Kidney (tissue), 14 donors: ENCODE measurements around the gene USP3. TPM values are rescaled to one million over a fixed set of nuclear protein-coding genes. Genes with fewer than 3 reads are reported as not detected.
"Not testable (repeated sequence)": the region's sequence is repeated elsewhere in the genome, so short reads cannot be mapped to it uniquely, and the experiment has no call there.

ENCODE experiments used
- DNase-seq, 5 donors: peaks; one replicate each; pipeline ENCODE4 v3.0.0-alpha.2; 2013 to 2020
- FAIRE-seq: peaks from 2 replicates; lab custom pipeline; 2012; peaks lifted over from hg19 to GRCh38; lab: Jason Lieb, UNC
- H3K27ac ChIP-seq, 2 donors: one replicate each; pipeline ENCODE4 v1.7.0; 2013; ENCODE audit warnings: low read depth in 2 of 2, low read length in 2 of 2, inconsistent platforms in 1 of 2
- H3K27me3 ChIP-seq: one replicate; pipeline ENCODE4 v1.7.1; 2013; ENCODE audit warnings: low read length, inconsistent platforms; ENCODE audit not compliant: control insufficient read depth, insufficient read depth
- H3K36me3 ChIP-seq, 3 donors: one replicate each; pipeline versions ENCODE4 v1.7.0 to v1.7.1; 2013; ENCODE audit warnings: low read length in 3 of 3, control low read depth in 1 of 3, inconsistent platforms in 1 of 3; ENCODE audit not compliant: insufficient read depth in 3 of 3, control insufficient read depth in 2 of 3
- H3K4me1 ChIP-seq, 3 donors: one replicate each; pipeline versions ENCODE4 v1.7.0 to v1.7.1; 2013; ENCODE audit warnings: low read length in 3 of 3, inconsistent platforms in 1 of 3, low read depth in 1 of 3; ENCODE audit not compliant: control insufficient read depth in 2 of 3, insufficient read depth in 2 of 3
- H3K4me3 ChIP-seq, 3 donors: one replicate each; pipeline versions ENCODE4 v1.7.0 to v1.8.1; 2013; ENCODE audit warnings: low read length in 3 of 3, control low read depth in 1 of 3, inconsistent platforms in 1 of 3
- H3K9ac ChIP-seq, 3 donors: one replicate each; pipeline versions ENCODE4 v1.7.0 to v1.7.1; 2013; ENCODE audit warnings: low read length in 3 of 3, control low read depth in 1 of 3, inconsistent platforms in 1 of 3
- H3K9me3 ChIP-seq, 3 donors: one replicate each; pipeline versions ENCODE4 v1.7.0 to v1.7.1; 2013; ENCODE audit warnings: low read length in 3 of 3, control low read depth in 1 of 3, inconsistent platforms in 1 of 3; ENCODE audit not compliant: control insufficient read depth in 2 of 3, insufficient read depth in 1 of 3
- CTCF ChIP-seq: IDR thresholded peaks from 3 replicates; pipeline ENCODE4 v1.5.1; 2012; ENCODE audit warnings: mild to moderate bottlenecking, moderate library complexity, borderline replicate concordance; ENCODE audit not compliant: insufficient read depth; ENCODE audit errors: extremely low read depth
- intact Hi-C: fragments of 100-400 bp; cut with DNase I; formaldehyde crosslinking; loops from one replicate; pipeline ENCODE4 v1.11.1; 2022
- polyA plus RNA-seq: library from polyadenylated mRNA; stranded (reverse); fragments of 350-450 nt; fragmentation: Illumina TruSeq; extraction: RNeasy Lipid Tissue Mini Kit (QIAGEN cat#74804); gene quantifications from one replicate; pipeline ENCODE4 v1.2.3, GENCODE V29; 2014; ENCODE audit warnings: low read depth, low replicate concordance; ENCODE audit not compliant: insufficient read depth
- total RNA-seq: library from RNA; stranded (reverse); fragmentation: NEBNext Ultra II Directional; extraction: Animal tissue kit (Norgen Biotek cat#: 25700); gene quantifications from one replicate; pipeline ENCODE4 v1.2.1, GENCODE V29; 2021
- donor health status: control.
- donor health status: control.
- donor health status: control.
- donor health status: control.
- donor health status: control.
- donor health status: DM: yes; HTN: yes; CAD: no.
- donor health status: Normal renal cell carcinoma (clear cell type).

The USP3 gene
- total and polyA plus RNA-seq, 2 donors from 2014 or later = 25.2 to 72.5 TPM

DNA sequence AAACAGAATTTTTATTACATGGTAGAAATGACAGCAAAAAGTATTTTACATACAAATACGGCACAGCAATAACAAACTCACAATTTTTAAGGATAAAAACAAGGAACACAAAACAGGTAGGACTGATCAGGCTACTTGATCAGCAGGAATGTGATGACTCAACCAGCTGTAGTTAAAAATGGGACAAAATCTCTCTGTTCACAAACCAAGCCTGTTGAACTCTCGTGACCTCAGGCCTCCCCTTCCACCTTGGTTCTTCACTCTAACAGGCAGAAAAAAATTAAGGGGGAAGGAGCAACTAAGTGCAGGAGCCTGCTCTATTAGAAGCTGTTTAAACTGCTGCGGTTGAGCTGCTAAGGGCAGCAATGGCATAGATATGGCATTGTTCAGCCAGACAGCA, 111.5 kb downstream of the USP3 start:
- Histone ChIP-seq H3K4me3 (no peak overlapping the region), H3K27ac (peak overlapping the region in 1 of 2 donors; percentile 37), H3K9me3 (no peaks in the 10 kb centered on the region), H3K27me3 (no peaks in the 10 kb centered on the region), H3K9ac (no peak overlapping the region), H3K4me1 (peaks cover 3 to 26% (median 17%) of the 10 kb centered on the region in 3 donors), H3K36me3 (peaks cover 0 to 14% (median 4%) of the 10 kb centered on the region in 3 donors)
- FAIRE-seq = no peak
- TF ChIP-seq CTCF = no peak
- peak in 2 of 5 donors; percentile 27 to 40 for DNase-seq
- intact Hi-C loops = no loop called here

- Histone ChIP-seq H3K4me1 (peaks cover 0 to 14% (median 10%) of the 10 kb centered on the region in 3 donors), H3K36me3 (peaks cover 3 to 13% (median 4%) of the 10 kb centered on the region in 3 donors)
- H3K27me3 ChIP-seq, H3K27ac ChIP-seq, H3K4me3 ChIP-seq, FAIRE-seq, DNase-seq, H3K9ac ChIP-seq, intact Hi-C loops, H3K9me3 ChIP-seq: not testable (repeated sequence)
These were observed 112.8 kb downstream of the USP3 start for GRCh38 chr15:63617147-63617546.

GRCh38 chr15:63617627-63618026, 113.2 kb downstream of the USP3 start:
- H3K9me3 ChIP-seq, H3K9ac ChIP-seq, intact Hi-C loops, H3K27me3 ChIP-seq, H3K27ac ChIP-seq, H3K4me3 ChIP-seq, DNase-seq, FAIRE-seq: not testable (repeated sequence)
- Histone ChIP-seq H3K4me1 (peaks cover 0 to 10% (median 9%) of the 10 kb centered on the region in 3 donors), H3K36me3 (peaks cover 4 to 13% (median 9%) of the 10 kb centered on the region in 3 donors)

GRCh38 chr15:63620760-63621159, 116.4 kb downstream of the USP3 start:
- H3K4me1 ChIP-seq, H3K9ac ChIP-seq, H3K9me3 ChIP-seq, H3K27ac ChIP-seq, H3K27me3 ChIP-seq, H3K4me3 ChIP-seq, intact Hi-C loops, FAIRE-seq, DNase-seq: not testable (repeated sequence)
- peaks cover 7 to 23% (median 17%) of the 10 kb centered on the region in 3 donors for H3K36me3 ChIP-seq

GRCh38 chr15:63623232-63623969, 119.0 kb downstream of the USP3 start:
- H3K4me3 ChIP-seq = no peak overlapping the region
- H3K27ac ChIP-seq = no peak overlapping the region
- FAIRE-seq (no peak), DNase-seq (no peak)
- H3K9ac ChIP-seq = no peak overlapping the region
- peaks cover 8 to 25% (median 17%) of the 10 kb centered on the region in 3 donors for H3K36me3 ChIP-seq
- no peaks in the 10 kb centered on the region for H3K9me3 ChIP-seq
- no peaks in the 10 kb centered on the region for H3K27me3 ChIP-seq
- no peak for TF ChIP-seq CTCF
- intact Hi-C loops = no loop called here
- peaks cover 0 to 2% (median 0%) of the 10 kb centered on the region in 3 donors for H3K4me1 ChIP-seq
